Omental fat pad (tissue), 4 donors: ENCODE results near the gene CBY2. TPM values are rescaled to one million over a fixed set of nuclear protein-coding genes. Genes with fewer than 3 reads are reported as not detected.

Source experiments
- ATAC-seq: fragments of 150-250 bp; one replicate; pipeline ENCODE4 v1.9.1; 2016; ENCODE audit warnings: mild to moderate bottlenecking, moderate library complexity; ENCODE audit not compliant: low FRiP score
- DNase-seq: peaks from one replicate; pipeline ENCODE4 v3.0.0-alpha.2; 2019; ENCODE audit warnings: low spot score
- CTCF ChIP-seq, 3 donors: fragments of 450-650 bp; IDR thresholded peaks; one replicate each; pipeline ENCODE4 v1.5.1; 2016 to 2017; ENCODE audit warnings: antibody characterized with exemption in 3 of 3, mild to moderate bottlenecking in 3 of 3, moderate library complexity in 2 of 3
- small RNA-seq: library from RNA; depleted of rRNA; stranded (forward); fragments of <200 nt; gene quantifications from one replicate; pipeline ENCODE3, GENCODE V24; 2016
- total RNA-seq, 4 donors: library from RNA; depleted of rRNA; stranded (reverse); fragments of >200 nt; gene quantifications; one replicate each; pipeline ENCODE4 v1.1.0, GENCODE V29; 2016

The CBY2 gene
- total RNA-seq, 4 donors from 2014 or later: not detected

GRCh38 chr13:45763419-45763818 is 61.3 kb downstream of the CBY2 start:
- TF ChIP-seq CTCF (IDR thresholded peaks at IDR 0.05): no peak
- no peak for ATAC-seq

More at GRCh38 chr13:45763419-45763818, 61.3 kb downstream of the CBY2 start:
- no peak for DNase-seq

Small RNA genes lying within 50 kb of the gene (small RNA-seq; reads per million reads assigned to genes)
- gene RF00017: not detected

Other genes with a start within 250 kb of the CBY2 start
- 10 to 100 TPM; 23.3 to 34.7 (median 29.8) TPM for gene COG3, start 237.4 kb upstream of the CBY2 start, total RNA-seq
- gene ERICH6B, start 86.6 kb upstream of the CBY2 start, total RNA-seq: not detected
- under 1 TPM in 2 of 4 donors, not detected in 2; under 0.01 to 0.12 TPM for gene SIAH3, start 149.4 kb downstream of the CBY2 start, total RNA-seq